Occipital lobe (tissue), 2 donors: ENCODE measurements around the gene KCNH1. TPM values are rescaled to one million over a fixed set of nuclear protein-coding genes. Genes with fewer than 3 reads are reported as not detected.
A peak's percentile ranks its signal among the peaks of the same experiment; 100 is the strongest.
"Not testable (repeated sequence)": the region's sequence is repeated elsewhere in the genome, so short reads cannot be mapped to it uniquely, and the experiment has no call there.

Experiments
- DNase-seq: peaks from one replicate; lab custom pipeline; 2025; lab: John Stamatoyannopoulos, UW
- total RNA-seq: library from RNA; depleted of rRNA; stranded (reverse); fragments of >200 nt; gene quantifications from one replicate; pipeline ENCODE4 v1.2.3, GENCODE V29; 2014

The KCNH1 gene
- total RNA-seq, 1 donor from 2014 or later, result 5.1 TPM

- no peak for DNase-seq
These were observed 445.3 kb downstream of the KCNH1 start for GRCh38 chr1:210688512-210689234.

- peak; percentile 64 for DNase-seq
These were observed 446.2 kb downstream of the KCNH1 start for GRCh38 chr1:210687582-210688279.

GRCh38 chr1:210686841-210687240 lies 447.1 kb downstream of the KCNH1 start:
- no peak for DNase-seq

GRCh38 chr1:210685295-210685650 lies 448.7 kb downstream of the KCNH1 start:
- no peak for DNase-seq

- DNase-seq, result no peak
These were observed 449.3 kb downstream of the KCNH1 start for GRCh38 chr1:210684466-210685294.

- DNase-seq, result no peak
These were observed 450.4 kb downstream of the KCNH1 start for GRCh38 chr1:210683403-210684047.

- DNase-seq, result no peak
These were observed 452.8 kb downstream of the KCNH1 start for GRCh38 chr1:210681158-210681557.

GRCh38 chr1:210678306-210678705 lies 455.6 kb downstream of the KCNH1 start:
- DNase-seq, result no peak

GRCh38 chr1:210677533-210677932 lies 456.4 kb downstream of the KCNH1 start:
- DNase-seq, result no peak

- no peak for DNase-seq
These were observed 457.4 kb downstream of the KCNH1 start for GRCh38 chr1:210676539-210676938.

- no peak for DNase-seq
These were observed 459.8 kb downstream of the KCNH1 start for GRCh38 chr1:210674151-210674550.

- DNase-seq, result no peak
These were observed 464.0 kb downstream of the KCNH1 start for GRCh38 chr1:210669951-210670350.

GRCh38 chr1:210663730-210664573 lies 470.0 kb downstream of the KCNH1 start:
- DNase-seq, result no peak

- DNase-seq, result no peak
These were observed 471.5 kb downstream of the KCNH1 start for GRCh38 chr1:210662291-210663050.

GRCh38 chr1:210661520-210661919 lies 472.4 kb downstream of the KCNH1 start:
- DNase-seq, result not testable (repeated sequence)

- DNase-seq, result no peak
These were observed 476.1 kb downstream of the KCNH1 start for GRCh38 chr1:210657806-210658205.

- DNase-seq, result no peak
These were observed 478.4 kb downstream of the KCNH1 start for GRCh38 chr1:210655511-210655910.

GRCh38 chr1:210654176-210654981 lies 479.6 kb downstream of the KCNH1 start:
- DNase-seq, result no peak

- DNase-seq, result no peak
These were observed 480.2 kb downstream of the KCNH1 start for GRCh38 chr1:210653771-210654170.
